ENCODE results near the gene ACSS1.

ACSS1 gene

GRCh38 chr20:25055711-25056495, 2.0 kb downstream of the ACSS1 start:
- H3K4me1 ChIP-seq (ENCODE audit: control insufficient read depth, insufficient read depth, low read length), result peaks cover 11% of the 10 kb centered on the region
- peaks cover 87% of the 10 kb centered on the region for H3K27me3 ChIP-seq (ENCODE audit: control insufficient read depth, insufficient read depth, low read length)
- H3K4me3 ChIP-seq (ENCODE audit: low read depth, low read length), result no peak overlapping the region
- H3K27ac ChIP-seq (ENCODE audit: low read depth, low read length), result no peak overlapping the region
- no peaks in the 10 kb centered on the region for H3K36me3 ChIP-seq (ENCODE audit: control insufficient read depth, insufficient read depth, low read length)
- no peak overlapping the region for H3K9ac ChIP-seq (ENCODE audit: low read length)
- H3K9me3 ChIP-seq (ENCODE audit: control insufficient read depth, insufficient read depth, low read depth, low read length), result no peaks in the 10 kb centered on the region

DNA sequence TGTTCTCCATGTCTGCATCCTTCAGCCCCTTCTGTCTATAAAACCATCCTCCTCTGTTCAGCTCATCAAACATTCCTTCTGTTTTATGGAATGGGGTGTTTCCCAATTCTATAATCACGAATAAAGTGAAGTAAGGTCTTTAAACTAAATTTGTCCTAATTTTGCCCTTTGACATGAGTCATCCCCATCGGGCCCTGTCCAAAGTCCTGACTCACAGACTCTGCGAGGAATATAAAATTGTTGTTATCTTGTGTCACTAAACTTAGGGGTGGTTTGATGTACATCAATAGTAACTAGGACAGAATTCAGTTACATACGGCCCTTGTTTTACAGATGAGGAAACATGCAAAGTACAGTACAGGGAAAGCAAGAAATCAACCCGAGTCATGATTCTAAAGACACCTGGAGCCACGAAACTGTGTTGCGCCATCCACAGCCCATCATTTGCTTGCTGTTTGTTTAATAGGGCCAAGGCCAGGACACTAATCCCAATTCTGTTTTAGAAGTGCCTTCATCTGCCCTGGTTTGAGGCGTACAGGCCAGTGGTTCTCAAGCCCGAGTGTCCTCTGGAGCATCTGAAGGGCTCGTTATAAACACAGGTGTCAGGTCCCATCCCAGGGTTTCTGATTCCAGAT, 2.8 kb downstream of the ACSS1 start:
- Histone ChIP-seq H3K4me3 (ENCODE audit: low read depth, low read length) (no peak overlapping the region), H3K27ac (ENCODE audit: low read depth, low read length) (no peak overlapping the region), H3K36me3 (ENCODE audit: control insufficient read depth, insufficient read depth, low read length) (no peaks in the 10 kb centered on the region), H3K9ac (ENCODE audit: low read length) (no peak overlapping the region), H3K4me1 (ENCODE audit: control insufficient read depth, insufficient read depth, low read length) (peaks cover 11% of the 10 kb centered on the region), H3K27me3 (ENCODE audit: control insufficient read depth, insufficient read depth, low read length) (peaks cover 86% of the 10 kb centered on the region), H3K9me3 (ENCODE audit: control insufficient read depth, insufficient read depth, low read depth, low read length) (no peaks in the 10 kb centered on the region)

DNA sequence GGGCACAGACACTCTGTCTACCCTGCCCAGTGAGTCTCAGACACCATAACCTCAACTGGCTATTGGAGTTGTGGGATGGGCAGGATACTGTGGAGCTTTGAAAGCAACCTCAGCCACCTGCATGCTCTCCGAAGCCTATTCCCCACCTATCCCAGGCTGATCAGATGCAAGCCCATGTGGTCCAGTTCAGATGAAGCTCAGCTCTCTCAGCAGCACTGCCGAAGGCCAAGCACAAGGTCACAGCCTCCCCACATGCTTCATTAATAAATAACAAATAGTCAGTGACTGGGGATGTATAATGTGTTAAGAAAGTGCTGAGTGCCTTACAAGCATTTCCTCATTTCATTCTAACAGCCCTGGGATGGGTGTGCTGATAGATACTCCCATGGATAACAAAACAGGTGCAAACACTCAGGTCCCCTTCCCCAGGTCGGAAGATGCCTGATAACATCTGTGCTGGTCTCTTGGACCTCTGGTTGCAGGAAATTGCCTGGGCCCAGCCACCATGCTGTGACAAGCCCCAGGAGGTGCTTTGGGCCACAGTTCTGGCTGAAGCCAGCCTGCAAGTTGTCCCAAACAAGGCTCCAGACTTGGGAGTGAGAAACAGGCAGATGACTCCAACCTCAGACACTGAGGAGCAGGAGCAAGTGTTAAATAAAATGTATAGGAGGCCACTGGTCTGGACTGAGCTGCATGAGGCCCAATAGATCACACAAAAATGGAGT, 3.7 kb downstream of the ACSS1 start:
- Histone ChIP-seq H3K27me3 (ENCODE audit: control insufficient read depth, insufficient read depth, low read length) (peaks cover 82% of the 10 kb centered on the region), H3K27ac (ENCODE audit: low read depth, low read length) (no peak overlapping the region), H3K4me1 (ENCODE audit: control insufficient read depth, insufficient read depth, low read length) (peaks cover 11% of the 10 kb centered on the region), H3K9me3 (ENCODE audit: control insufficient read depth, insufficient read depth, low read depth, low read length) (no peaks in the 10 kb centered on the region), H3K36me3 (ENCODE audit: control insufficient read depth, insufficient read depth, low read length) (no peaks in the 10 kb centered on the region), H3K9ac (ENCODE audit: low read length) (no peak overlapping the region), H3K4me3 (ENCODE audit: low read depth, low read length) (no peak overlapping the region)

DNA sequence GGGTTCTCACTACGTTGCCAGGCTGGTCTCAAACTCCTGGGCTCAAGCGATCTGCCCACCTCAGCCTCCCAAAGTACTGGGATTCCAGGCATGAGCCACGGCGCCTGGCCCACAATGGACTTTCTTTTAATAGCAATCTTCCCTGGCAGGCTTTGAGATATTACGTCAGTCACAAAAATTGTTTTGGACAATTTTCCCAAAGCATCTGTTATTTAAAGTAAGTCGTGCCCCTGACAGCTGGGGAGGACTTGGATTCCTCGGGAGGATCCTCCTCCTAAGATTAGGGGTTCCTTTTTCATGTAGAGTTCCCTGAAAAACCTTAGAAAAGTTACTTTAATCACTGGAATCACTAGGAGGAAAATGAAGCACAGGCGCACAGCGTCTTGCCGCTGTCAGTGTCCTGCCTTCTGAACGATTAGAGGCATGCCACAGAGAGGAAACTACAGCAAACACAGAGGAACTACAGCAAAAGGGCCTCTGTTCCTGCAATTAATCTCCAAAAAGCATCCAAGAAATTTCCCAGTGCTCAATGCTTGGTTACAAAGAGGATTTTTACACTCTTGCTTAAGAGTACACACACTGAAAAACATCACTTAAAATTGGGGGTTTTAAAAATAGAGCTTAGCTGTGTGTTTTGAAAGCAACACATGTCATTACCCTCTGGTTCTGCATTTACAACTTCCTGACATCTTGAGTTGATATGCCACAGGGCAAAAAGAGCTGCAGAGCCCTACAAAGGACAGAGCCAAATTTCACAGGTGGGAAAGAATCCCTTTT, 4.5 kb downstream of the ACSS1 start:
- peaks cover 8% of the 10 kb centered on the region for H3K4me1 ChIP-seq (ENCODE audit: control insufficient read depth, insufficient read depth, low read length)
- no peaks in the 10 kb centered on the region for H3K9me3 ChIP-seq (ENCODE audit: control insufficient read depth, insufficient read depth, low read depth, low read length)
- H3K36me3 ChIP-seq (ENCODE audit: control insufficient read depth, insufficient read depth, low read length), result no peaks in the 10 kb centered on the region
- no peak overlapping the region for H3K27ac ChIP-seq (ENCODE audit: low read depth, low read length)
- peaks cover 74% of the 10 kb centered on the region for H3K27me3 ChIP-seq (ENCODE audit: control insufficient read depth, insufficient read depth, low read length)
- no peak overlapping the region for H3K4me3 ChIP-seq (ENCODE audit: low read depth, low read length)
- H3K9ac ChIP-seq (ENCODE audit: low read length), result no peak overlapping the region

GRCh38 chr20:25052255-25053194, 5.4 kb downstream of the ACSS1 start:
- Histone ChIP-seq H3K4me1 (ENCODE audit: control insufficient read depth, insufficient read depth, low read length) (0 out of 2 replicates have a peak, but pooled peaks cover 5% of the 10 kb centered on the region), H3K27me3 (ENCODE audit: control insufficient read depth, insufficient read depth, low read length) (peaks cover 70% of the 10 kb centered on the region), H3K36me3 (ENCODE audit: control insufficient read depth, insufficient read depth, low read length) (no peaks in the 10 kb centered on the region), H3K27ac (ENCODE audit: low read depth, low read length) (no peak overlapping the region), H3K4me3 (ENCODE audit: low read depth, low read length) (no peak overlapping the region), H3K9me3 (ENCODE audit: control insufficient read depth, insufficient read depth, low read depth, low read length) (no peaks in the 10 kb centered on the region), H3K9ac (ENCODE audit: low read length) (no peak overlapping the region)

DNA sequence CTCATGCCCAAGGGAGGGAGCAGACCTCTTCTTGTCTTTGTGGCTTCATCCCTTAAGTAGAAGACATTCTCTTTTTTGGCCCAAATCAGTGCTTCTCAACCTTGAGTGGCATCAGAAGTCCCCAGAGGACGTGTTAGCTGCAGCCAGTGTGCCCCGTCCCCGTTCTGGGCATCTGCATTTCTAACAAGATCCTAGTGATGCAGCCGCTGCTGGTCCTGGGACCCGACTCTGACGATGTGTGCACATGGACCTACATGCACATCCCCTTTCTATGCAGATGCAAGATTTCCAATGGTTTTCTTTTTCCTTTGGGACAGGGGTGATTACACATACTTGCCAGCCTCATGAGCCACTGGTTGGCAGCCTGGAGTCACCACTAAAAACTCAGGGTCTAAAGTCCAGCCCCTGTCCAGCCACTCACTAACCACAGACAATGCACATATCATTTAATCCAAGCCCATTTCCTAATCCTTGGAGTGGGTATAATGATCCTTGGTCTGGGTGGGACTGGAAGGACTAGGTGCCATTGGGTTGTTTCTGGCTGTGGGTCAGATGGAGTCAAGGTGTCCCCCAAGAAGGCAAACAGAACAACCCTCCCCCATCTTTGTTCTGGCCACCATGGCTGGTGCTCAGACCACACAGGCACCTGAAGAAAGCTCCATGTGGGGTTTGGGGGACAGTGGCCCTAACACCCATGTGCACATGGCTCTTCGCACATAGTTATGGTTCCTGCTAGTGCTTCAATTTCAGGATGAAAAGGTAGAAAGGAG, 6.4 kb downstream of the ACSS1 start:
- Histone ChIP-seq H3K9ac (ENCODE audit: low read length) (no peak overlapping the region), H3K4me3 (ENCODE audit: low read depth, low read length) (no peak overlapping the region), H3K36me3 (ENCODE audit: control insufficient read depth, insufficient read depth, low read length) (no peaks in the 10 kb centered on the region), H3K27me3 (ENCODE audit: control insufficient read depth, insufficient read depth, low read length) (peaks cover 63% of the 10 kb centered on the region), H3K4me1 (ENCODE audit: control insufficient read depth, insufficient read depth, low read length) (0 out of 2 replicates have a peak, but pooled peaks cover 5% of the 10 kb centered on the region), H3K9me3 (ENCODE audit: control insufficient read depth, insufficient read depth, low read depth, low read length) (no peaks in the 10 kb centered on the region), H3K27ac (ENCODE audit: low read depth, low read length) (no peak overlapping the region)

- Histone ChIP-seq H3K4me1 (ENCODE audit: control insufficient read depth, insufficient read depth, low read length) (0 out of 2 replicates have a peak, but pooled peaks cover 5% of the 10 kb centered on the region), H3K27ac (ENCODE audit: low read depth, low read length) (no peak overlapping the region), H3K9me3 (ENCODE audit: control insufficient read depth, insufficient read depth, low read depth, low read length) (no peaks in the 10 kb centered on the region), H3K27me3 (ENCODE audit: control insufficient read depth, insufficient read depth, low read length) (peaks cover 55% of the 10 kb centered on the region), H3K4me3 (ENCODE audit: low read depth, low read length) (no peak overlapping the region), H3K36me3 (ENCODE audit: control insufficient read depth, insufficient read depth, low read length) (no peaks in the 10 kb centered on the region), H3K9ac (ENCODE audit: low read length) (no peak overlapping the region)
Observed at GRCh38 chr20:25050501-25051350, 7.2 kb downstream of the ACSS1 start.

DNA sequence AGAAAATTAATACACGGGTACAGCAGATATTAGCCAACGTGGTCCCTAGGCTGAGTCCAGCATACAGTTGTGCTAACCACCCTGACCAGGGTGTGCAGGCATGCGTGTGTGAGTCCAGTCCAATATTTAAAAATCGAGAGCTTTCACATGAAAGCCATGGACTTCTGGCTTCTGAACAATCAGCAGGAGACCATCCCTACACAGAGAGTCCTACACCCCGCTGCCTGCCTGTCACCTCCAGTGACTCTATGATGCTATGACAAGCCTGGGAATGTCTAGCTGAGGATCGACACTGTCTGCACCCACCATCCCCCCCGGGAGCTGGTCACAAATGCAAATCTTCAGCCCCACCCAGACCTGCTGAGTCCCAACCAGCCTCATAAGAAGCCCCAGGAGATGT, 7.9 kb downstream of the ACSS1 start:
- Histone ChIP-seq H3K36me3 (ENCODE audit: control insufficient read depth, insufficient read depth, low read length) (no peaks in the 10 kb centered on the region), H3K4me3 (ENCODE audit: low read depth, low read length) (no peak overlapping the region), H3K27ac (ENCODE audit: low read depth, low read length) (no peak overlapping the region)

More for the DNA sequence above, 7.9 kb downstream of the ACSS1 start:
- H3K9me3 ChIP-seq (ENCODE audit: control insufficient read depth, insufficient read depth, low read depth, low read length), result no peaks in the 10 kb centered on the region
- peaks cover 48% of the 10 kb centered on the region for H3K27me3 ChIP-seq (ENCODE audit: control insufficient read depth, insufficient read depth, low read length)
- H3K4me1 ChIP-seq (ENCODE audit: control insufficient read depth, insufficient read depth, low read length), result 0 out of 2 replicates have a peak, but pooled peaks cover 5% of the 10 kb centered on the region
- H3K9ac ChIP-seq (ENCODE audit: low read length), result no peak overlapping the region
